ENCODE measurements around the gene UGT1A6.

GRCh38 chr2:233822101-233822771 lies 129.5 kb downstream of the UGT1A6 start:
- TF ChIP-seq, protein P1, sequence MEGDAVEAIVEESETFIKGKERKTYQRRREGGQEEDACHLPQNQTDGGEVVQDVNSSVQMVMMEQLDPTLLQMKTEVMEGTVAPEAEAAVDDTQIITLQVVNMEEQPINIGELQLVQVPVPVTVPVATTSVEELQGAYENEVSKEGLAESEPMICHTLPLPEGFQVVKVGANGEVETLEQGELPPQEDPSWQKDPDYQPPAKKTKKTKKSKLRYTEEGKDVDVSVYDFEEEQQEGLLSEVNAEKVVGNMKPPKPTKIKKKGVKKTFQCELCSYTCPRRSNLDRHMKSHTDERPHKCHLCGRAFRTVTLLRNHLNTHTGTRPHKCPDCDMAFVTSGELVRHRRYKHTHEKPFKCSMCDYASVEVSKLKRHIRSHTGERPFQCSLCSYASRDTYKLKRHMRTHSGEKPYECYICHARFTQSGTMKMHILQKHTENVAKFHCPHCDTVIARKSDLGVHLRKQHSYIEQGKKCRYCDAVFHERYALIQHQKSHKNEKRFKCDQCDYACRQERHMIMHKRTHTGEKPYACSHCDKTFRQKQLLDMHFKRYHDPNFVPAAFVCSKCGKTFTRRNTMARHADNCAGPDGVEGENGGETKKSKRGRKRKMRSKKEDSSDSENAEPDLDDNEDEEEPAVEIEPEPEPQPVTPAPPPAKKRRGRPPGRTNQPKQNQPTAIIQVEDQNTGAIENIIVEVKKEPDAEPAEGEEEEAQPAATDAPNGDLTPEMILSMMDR (IDR thresholded peaks at IDR 0.05 in 4 of 5, conservative IDR thresholded peaks at IDR 0.05 in 1 of 5), result no peak
- no peak for TF ChIP-seq POLR2A (IDR thresholded peaks at IDR 0.05)
